HG02623 (cell line): ENCODE data around the gene S100A13.
A peak's percentile ranks its signal among the peaks of the same experiment; 100 is the strongest.
"Not testable (repeated sequence)": the region's sequence is repeated elsewhere in the genome, so short reads cannot be mapped to it uniquely, and the experiment has no call there.

ENCODE experiments used
- ATAC-seq: cut with Tn5 transposase; IDR thresholded peaks from one replicate; pipeline ENCODE4 v1.9.1; 2021; ENCODE audit warnings: moderate library complexity; ENCODE audit not compliant: unreplicated experiment

Gene S100A13

GRCh38 chr1:153608089-153608682, 19.1 kb downstream of the S100A13 start:
- no peak for ATAC-seq

- no peak for ATAC-seq
These were observed 19.9 kb downstream of the S100A13 start for GRCh38 chr1:153607381-153607780.

GRCh38 chr1:153606194-153606593, 21.1 kb downstream of the S100A13 start:
- ATAC-seq: no peak

GRCh38 chr1:153602749-153603148, 24.6 kb downstream of the S100A13 start:
- ATAC-seq: no peak

- no peak for ATAC-seq
These were observed 27.5 kb downstream of the S100A13 start for GRCh38 chr1:153599847-153600246.

- peak; percentile 98 for ATAC-seq
These were observed 28.8 kb downstream of the S100A13 start for GRCh38 chr1:153598309-153599172.

- ATAC-seq: no peak
These were observed 30.1 kb downstream of the S100A13 start for GRCh38 chr1:153597206-153597605.

GRCh38 chr1:153592748-153593147, 34.6 kb downstream of the S100A13 start:
- ATAC-seq: no peak

- no peak for ATAC-seq
These were observed 38.8 kb downstream of the S100A13 start for GRCh38 chr1:153588482-153588881.

- not testable (repeated sequence) for ATAC-seq
These were observed 39.3 kb downstream of the S100A13 start for GRCh38 chr1:153588033-153588432.

- ATAC-seq: no peak
These were observed 40.0 kb downstream of the S100A13 start for GRCh38 chr1:153587314-153587713.

- no peak for ATAC-seq
These were observed 41.0 kb downstream of the S100A13 start for GRCh38 chr1:153586347-153586746.

GRCh38 chr1:153585006-153585405, 42.3 kb downstream of the S100A13 start:
- ATAC-seq: no peak

- no peak for ATAC-seq
These were observed 43.3 kb downstream of the S100A13 start for GRCh38 chr1:153583976-153584375.

GRCh38 chr1:153583514-153583913, 43.8 kb downstream of the S100A13 start:
- ATAC-seq: not testable (repeated sequence)

GRCh38 chr1:153582836-153583235, 44.5 kb downstream of the S100A13 start:
- ATAC-seq: not testable (repeated sequence)

- no peak for ATAC-seq
These were observed 48.4 kb downstream of the S100A13 start for GRCh38 chr1:153578936-153579335.

- no peak for ATAC-seq
These were observed 48.8 kb downstream of the S100A13 start for GRCh38 chr1:153578490-153578889.

GRCh38 chr1:153577624-153578051, 49.7 kb downstream of the S100A13 start:
- ATAC-seq: no peak

- no peak for ATAC-seq
These were observed 50.2 kb downstream of the S100A13 start for GRCh38 chr1:153577138-153577537.

- not testable (repeated sequence) for ATAC-seq
These were observed 51.8 kb downstream of the S100A13 start for GRCh38 chr1:153575497-153575896.

- ATAC-seq: not testable (repeated sequence)
These were observed 52.2 kb downstream of the S100A13 start for GRCh38 chr1:153575081-153575491.
